GM18873 (cell line): Measurements from ENCODE around the gene RPS6KC1.
"Not testable (repeated sequence)": the region's sequence is repeated elsewhere in the genome, so short reads cannot be mapped to it uniquely, and the experiment has no call there.

Source experiments
- ATAC-seq: cut with Tn5 transposase; IDR thresholded peaks from one replicate; pipeline ENCODE4 v1.9.1; 2021; ENCODE audit warnings: mild to moderate bottlenecking, moderate library complexity, moderate number of reproducible peaks; ENCODE audit not compliant: unreplicated experiment, low FRiP score

The RPS6KC1 gene

GRCh38 chr1:213269829-213270228 is 218.8 kb downstream of the RPS6KC1 start:
- ATAC-seq = no peak

DNA sequence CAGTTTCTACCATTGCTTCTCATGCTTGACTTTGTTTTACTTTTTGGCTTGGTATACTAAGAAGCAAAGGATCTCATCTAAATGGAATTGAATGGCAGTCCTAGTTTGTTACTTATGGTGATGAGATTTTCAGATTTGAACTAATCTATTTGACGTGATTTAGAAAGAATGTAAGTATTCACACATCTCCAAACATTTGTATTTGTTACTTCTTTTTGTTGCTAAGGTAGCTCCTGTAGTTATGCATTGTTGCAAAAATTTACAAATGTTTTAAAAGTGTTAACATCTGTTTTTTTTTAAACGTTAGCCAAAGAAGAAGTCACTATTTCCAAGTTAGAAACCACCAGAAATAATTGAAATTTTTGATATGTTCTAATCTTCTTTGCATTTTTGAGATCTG is 222.5 kb downstream of the RPS6KC1 start:
- no peak for ATAC-seq

DNA sequence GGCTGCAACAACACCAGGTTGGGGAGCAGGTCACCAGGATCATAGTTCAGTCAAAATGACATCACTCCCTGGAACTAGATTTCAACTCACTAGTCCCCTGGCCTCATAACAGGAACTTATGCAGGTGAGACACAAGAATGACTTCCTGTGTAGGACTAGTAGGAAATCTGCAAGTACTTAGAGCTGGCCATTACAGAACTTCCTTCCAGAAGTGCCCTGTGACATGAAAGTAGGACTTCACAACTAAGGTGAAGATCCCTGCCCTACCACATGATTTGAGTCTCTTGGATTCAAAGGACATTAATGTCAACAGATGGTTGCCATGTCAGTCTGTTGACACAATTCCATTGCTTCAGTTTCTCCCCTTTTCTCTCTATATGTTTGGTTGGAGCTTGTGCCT is 223.1 kb downstream of the RPS6KC1 start:
- ATAC-seq = no peak

DNA sequence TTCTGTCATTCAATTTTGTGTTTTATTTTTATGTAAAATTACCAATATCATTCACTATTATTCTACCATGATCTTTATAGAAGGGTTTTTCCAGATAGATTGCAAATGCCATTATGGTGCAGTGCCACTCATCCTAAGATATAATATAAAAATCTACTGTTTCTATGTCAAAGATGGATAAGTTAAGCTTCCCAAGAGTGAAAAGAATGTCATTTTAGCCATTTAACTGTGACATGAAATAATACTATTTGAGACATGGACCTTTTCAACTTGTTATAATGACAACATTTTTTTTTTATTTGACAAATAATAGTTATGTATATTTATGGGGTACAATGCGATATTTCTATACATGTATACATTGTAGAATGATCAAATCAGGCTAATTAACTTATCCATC is 224.3 kb downstream of the RPS6KC1 start:
- no peak for ATAC-seq

DNA sequence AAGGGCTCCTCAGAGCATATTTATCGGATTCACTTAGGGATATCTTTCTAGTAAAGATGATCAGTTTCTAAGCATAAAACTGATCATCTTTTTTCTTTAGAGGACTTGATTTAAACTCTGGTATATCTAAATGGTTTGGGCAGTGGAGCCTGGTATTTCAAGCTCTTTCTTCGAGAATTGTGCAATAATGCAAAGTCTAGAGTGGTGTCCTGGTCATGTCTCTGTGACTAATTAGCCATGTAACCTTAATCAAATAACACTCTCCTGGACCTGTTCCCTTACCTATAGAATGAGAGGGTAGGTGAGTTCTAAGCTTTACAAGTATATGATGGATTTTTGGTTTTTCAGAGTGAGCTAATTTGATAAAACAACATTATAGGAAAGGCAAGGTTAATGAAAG is 225.2 kb downstream of the RPS6KC1 start:
- ATAC-seq = no peak

DNA sequence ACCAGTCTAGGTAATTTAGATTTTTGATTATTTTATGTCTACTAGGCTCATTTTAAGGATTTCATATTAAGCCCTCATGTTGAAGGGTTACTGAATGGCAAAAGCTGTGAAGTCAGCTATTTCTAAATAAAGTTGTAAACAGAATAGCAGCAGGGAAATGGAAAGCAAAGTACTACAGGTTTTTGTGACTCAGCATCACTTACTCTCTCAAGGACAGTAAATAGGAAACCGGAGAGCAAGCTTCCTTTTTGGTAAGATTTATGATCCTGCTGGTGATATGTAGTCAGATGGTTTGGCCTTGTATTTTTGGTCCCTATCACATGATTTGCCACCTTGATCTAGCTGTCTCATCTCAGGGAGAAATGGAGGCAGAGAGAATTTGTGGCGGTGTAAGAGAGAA is 226.0 kb downstream of the RPS6KC1 start:
- ATAC-seq = no peak

DNA sequence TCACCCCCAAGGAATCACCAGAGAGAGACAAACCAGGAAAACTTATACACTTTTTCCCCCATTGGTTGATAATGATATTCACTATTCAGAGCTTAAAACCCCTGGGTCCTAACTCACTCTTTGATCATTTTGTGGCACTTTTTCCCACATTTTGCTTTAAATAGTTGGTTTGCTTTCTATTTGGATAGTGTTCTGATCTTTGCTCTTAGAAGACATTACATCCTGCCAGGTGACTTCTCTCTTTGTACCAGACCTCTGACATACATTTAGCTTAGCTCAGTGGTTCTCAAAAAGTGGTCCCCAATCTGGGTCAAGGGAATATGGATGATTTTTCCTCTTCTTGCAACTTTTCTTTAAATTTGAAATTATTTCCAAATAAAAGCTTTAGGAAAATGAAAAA is 228.4 kb downstream of the RPS6KC1 start:
- ATAC-seq = no peak

GRCh38 chr1:213281640-213282301 is 230.7 kb downstream of the RPS6KC1 start:
- ATAC-seq = no peak

DNA sequence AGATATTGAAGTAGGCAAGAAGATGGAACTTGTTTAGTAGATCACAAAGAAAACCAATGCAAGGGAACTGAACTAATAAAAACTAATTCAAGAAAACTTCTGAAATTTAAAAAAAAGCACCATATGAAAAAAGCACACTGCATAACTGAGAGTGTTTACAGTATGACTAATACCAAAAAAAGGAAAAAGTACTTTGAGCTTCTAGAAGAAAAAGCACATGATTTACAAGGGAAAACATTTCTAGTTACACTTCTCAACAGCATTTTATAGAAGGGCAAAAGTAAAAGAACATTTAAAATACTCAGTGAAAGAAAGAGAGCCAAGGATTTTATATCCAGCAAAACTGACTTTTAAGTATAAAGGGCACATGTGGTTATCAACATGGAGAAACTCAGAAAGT is 233.6 kb downstream of the RPS6KC1 start:
- ATAC-seq = no peak

- ATAC-seq = no peak
Observed at GRCh38 chr1:213286235-213286634, 235.2 kb downstream of the RPS6KC1 start.

GRCh38 chr1:213287987-213288386 is 236.9 kb downstream of the RPS6KC1 start:
- ATAC-seq = no peak

DNA sequence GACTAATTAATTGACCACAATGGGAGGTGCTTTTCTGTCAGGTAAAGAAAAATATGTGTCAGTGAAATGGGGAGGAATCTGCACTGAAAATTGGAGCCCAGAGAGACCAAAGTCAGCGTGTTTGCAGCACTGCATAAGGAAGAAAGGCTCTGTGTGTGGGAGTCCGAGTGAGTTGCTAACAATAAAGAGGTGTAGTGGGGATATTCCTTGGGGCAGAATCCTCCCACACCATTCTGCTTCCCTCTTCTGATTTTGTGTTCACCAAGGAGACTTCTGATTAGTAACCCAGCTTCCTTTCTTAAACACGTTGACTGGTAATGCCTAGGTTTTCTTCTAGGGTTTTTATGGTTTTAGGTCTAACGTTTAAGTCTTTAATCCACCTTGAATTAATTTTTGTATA is 240.5 kb downstream of the RPS6KC1 start:
- ATAC-seq = no peak

GRCh38 chr1:213292614-213293013 is 241.6 kb downstream of the RPS6KC1 start:
- no peak for ATAC-seq

- ATAC-seq = no peak
Observed at GRCh38 chr1:213295860-213296259, 244.8 kb downstream of the RPS6KC1 start.

DNA sequence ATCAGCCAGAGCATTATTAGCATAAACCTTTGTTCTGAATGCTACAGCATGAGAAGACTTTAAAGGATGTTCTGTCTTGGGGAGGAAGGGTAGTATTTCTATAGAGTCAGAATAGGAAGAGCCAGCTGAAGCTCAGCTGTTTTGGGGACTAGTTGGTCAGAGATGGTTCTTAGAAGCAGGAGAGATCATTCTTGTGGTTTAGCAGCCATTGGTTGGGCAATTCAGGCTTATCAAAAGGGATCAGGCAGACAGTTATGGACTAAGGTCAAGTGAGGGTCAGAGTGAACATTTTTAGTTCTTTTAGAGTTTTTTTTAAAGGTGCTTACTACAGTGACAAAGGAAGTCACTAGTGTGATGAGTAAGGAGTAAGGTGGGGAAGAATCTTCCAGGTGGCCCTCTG is 245.5 kb downstream of the RPS6KC1 start:
- no peak for ATAC-seq

DNA sequence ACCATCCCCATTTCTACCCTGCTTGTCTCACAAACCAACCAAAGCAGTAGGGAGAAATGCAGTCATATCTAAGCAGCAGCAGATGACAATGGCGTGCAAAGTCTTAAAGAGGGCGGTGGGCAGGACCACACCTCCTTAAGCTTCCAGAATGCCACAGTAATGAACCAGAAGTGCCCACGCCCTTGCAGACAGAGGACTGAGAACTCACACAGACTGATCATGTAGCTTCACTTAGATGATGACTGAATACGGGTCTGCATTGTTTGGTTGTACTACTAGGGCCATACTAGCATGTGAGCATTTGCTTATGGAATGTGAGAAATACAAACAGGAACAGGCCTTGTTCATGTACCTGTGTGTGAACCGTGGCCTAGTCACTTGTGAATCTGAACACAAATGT is 246.0 kb downstream of the RPS6KC1 start:
- no peak for ATAC-seq

GRCh38 chr1:213300433-213300832 is 249.4 kb downstream of the RPS6KC1 start:
- ATAC-seq = no peak

DNA sequence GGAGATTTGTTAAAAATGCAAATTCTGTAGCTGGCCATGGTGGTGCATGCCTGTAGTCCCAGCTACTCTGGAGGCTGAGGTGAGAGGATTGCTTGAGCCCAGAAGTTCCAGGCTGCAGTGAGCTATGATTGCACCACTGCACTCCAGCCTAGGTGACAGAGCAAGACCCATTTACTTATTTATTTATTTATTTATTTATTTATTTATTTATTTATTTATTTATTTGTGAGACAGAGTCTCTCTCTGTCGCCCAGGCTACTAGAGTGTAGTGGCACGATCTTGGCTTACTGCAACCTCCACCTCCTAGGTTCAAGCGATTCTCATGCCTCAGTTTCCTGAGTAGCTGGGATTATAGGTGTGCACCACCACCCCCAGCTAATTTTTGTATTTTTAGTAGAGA is 250.5 kb downstream of the RPS6KC1 start:
- ATAC-seq = not testable (repeated sequence)

DNA sequence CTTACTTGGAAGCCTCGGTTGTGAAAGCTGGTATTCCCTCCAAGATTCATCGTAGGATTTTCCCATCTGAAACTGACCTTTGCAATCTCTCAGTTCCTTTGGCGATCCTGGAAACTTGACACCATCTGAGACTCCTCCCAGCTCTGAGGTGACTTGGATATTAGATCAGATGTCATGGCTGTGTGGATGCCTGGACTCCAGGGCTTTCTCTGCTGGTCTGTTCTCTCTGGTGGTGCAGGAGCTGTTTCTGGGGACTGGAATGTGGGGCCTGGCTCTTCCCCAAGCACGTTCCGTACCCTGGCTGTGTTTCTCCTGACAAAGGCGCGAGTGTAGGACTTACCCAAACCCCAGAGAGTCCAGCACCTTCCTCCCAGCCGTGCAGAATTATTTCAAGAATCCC is 252.2 kb downstream of the RPS6KC1 start:
- ATAC-seq = no peak

GRCh38 chr1:213315571-213315970 is 264.5 kb downstream of the RPS6KC1 start:
- no peak for ATAC-seq

- ATAC-seq = not testable (repeated sequence)
Observed at GRCh38 chr1:213318458-213318857, 267.4 kb downstream of the RPS6KC1 start.

- no peak for ATAC-seq
Observed at GRCh38 chr1:213320191-213320870, 269.3 kb downstream of the RPS6KC1 start.
